CD4-positive, alpha-beta memory T cell (primary cell): ENCODE data around the gene RABEP2. TPM values are rescaled to one million over a fixed set of nuclear protein-coding genes. Genes with fewer than 3 reads are reported as not detected.
"Not testable (repeated sequence)": the region's sequence is repeated elsewhere in the genome, so short reads cannot be mapped to it uniquely, and the experiment has no call there.

Experiments used
- CTCF ChIA-PET: fragments of 350-600 bp; sonication (Branson Sonifier 250); formaldehyde crosslinking; loops from one replicate; lab custom pipeline; 2021; ENCODE audit warnings: inconsistent platforms; ENCODE audit not compliant: partially characterized antibody; lab: Charles Lee
- POLR2A ChIA-PET: fragments of 350-600 bp; sonication (Branson Sonifier 250); formaldehyde crosslinking; loops from one replicate; lab custom pipeline; 2021; ENCODE audit not compliant: partially characterized antibody; lab: Charles Lee
- DNase-seq, 5 donors: peaks; one replicate each; pipeline versions ENCODE4 v3.0.0 to v3.0.0-alpha.2; 2020 to 2022; ENCODE audit warnings: mixed read lengths in 1 of 5
- H3K27ac ChIP-seq: one replicate; pipeline ENCODE4 v1.7.0; 2013; ENCODE audit warnings: low read depth, low read length
- H3K27me3 ChIP-seq: 2 replicates; pipeline ENCODE4 v1.7.0; 2013; ENCODE audit warnings: mild to moderate bottlenecking, low read length, moderate library complexity; ENCODE audit not compliant: insufficient read depth
- H3K36me3 ChIP-seq: 2 replicates; pipeline ENCODE4 v1.7.0; 2013; ENCODE audit warnings: mild to moderate bottlenecking, low read length, moderate library complexity; ENCODE audit not compliant: insufficient read depth
- H3K4me1 ChIP-seq: 2 replicates; pipeline ENCODE4 v1.7.0; 2013; ENCODE audit warnings: mild to moderate bottlenecking, low read length, moderate library complexity; ENCODE audit not compliant: insufficient read depth
- H3K4me3 ChIP-seq, 2 donors: one replicate each; pipeline ENCODE4 v1.7.0; 2013; ENCODE audit warnings: low read length in 2 of 2, mild to moderate bottlenecking in 1 of 2
- H3K9me3 ChIP-seq, 2 donors: one replicate each; pipeline ENCODE4 v1.7.0; 2013; ENCODE audit warnings: low read length in 2 of 2, control low read depth in 1 of 2; ENCODE audit not compliant: control insufficient read depth in 1 of 2
- H3K27ac Mint-ChIP-seq, 7 donors: one replicate each; pipeline ENCODE4 v1.8.0; 2020 to 2021; ENCODE audit warnings: mixed read lengths in 7 of 7, mild to moderate bottlenecking in 6 of 7, inconsistent platforms in 3 of 7, moderate library complexity in 3 of 7
- H3K27me3 Mint-ChIP-seq, 2 donors: one replicate each; pipeline ENCODE4 v1.8.0; 2020 to 2021; ENCODE audit warnings: mixed read lengths in 2 of 2
- H3K36me3 Mint-ChIP-seq, 2 donors: one replicate each; pipeline ENCODE4 v1.8.0; 2020 to 2021; ENCODE audit warnings: mixed read lengths in 2 of 2, inconsistent platforms in 1 of 2, mild to moderate bottlenecking in 1 of 2
- H3K4me1 Mint-ChIP-seq, 4 donors: one replicate each; pipeline ENCODE4 v1.8.0; 2020 to 2021; ENCODE audit warnings: mixed read lengths in 4 of 4, mild to moderate bottlenecking in 1 of 4
- H3K4me3 Mint-ChIP-seq, 8 donors: one replicate each; pipeline ENCODE4 v1.8.0; 2020 to 2021; ENCODE audit warnings: mixed read lengths in 8 of 8, mild to moderate bottlenecking in 7 of 8, moderate library complexity in 6 of 8, inconsistent platforms in 3 of 8
- H3K9me3 Mint-ChIP-seq, 8 donors: one replicate each; pipeline ENCODE4 v1.8.0; 2020 to 2021; ENCODE audit warnings: mixed read lengths in 8 of 8, mild to moderate bottlenecking in 5 of 8, inconsistent platforms in 3 of 8, moderate library complexity in 1 of 8
- intact Hi-C: fragments of 100-400 bp; cut with micrococcal nuclease; formaldehyde crosslinking; loops from one replicate; pipeline ENCODE4 v1.15.1; 2023
- polyA plus RNA-seq, 2 donors: library from polyadenylated mRNA; unstranded; fragments of 300-500 nt; fragmentation: Illumina TruSeq; gene quantifications; one replicate each; pipeline ENCODE4 v1.2.3, GENCODE V29; 2021
- total RNA-seq, 2 experiments: library from RNA; stranded (reverse); gene quantifications; one replicate each; pipeline ENCODE4 v1.2.3, GENCODE V29; 2021

The RABEP2 gene
- total RNA-seq (10 to 100 TPM; 25.7 to 29.0 TPM), polyA plus RNA-seq (1 to 10 TPM; 3.1 to 5.1 TPM)

- Histone ChIP-seq H3K27me3 (no peaks in the 10 kb centered on the region), H3K9me3 (no peaks in the 10 kb centered on the region), H3K36me3 (peaks cover under 1% of the 10 kb centered on the region), H3K27ac (peak within 1 kb of the TSS; percentile 93), H3K4me1 (peaks cover 12% of the 10 kb centered on the region), H3K4me3 (peak within 1 kb of the TSS; percentile 66 to 95)
- H3K4me1 Mint-ChIP-seq: peaks cover 9 to 27% (median 15%) of the 10 kb centered on the region in 4 donors
- peaks cover 0 to 2% (median 0%) of the 10 kb centered on the region in 8 donors for H3K9me3 Mint-ChIP-seq
- H3K27ac Mint-ChIP-seq: peak within 1 kb of the TSS; percentile 96 to 100 (median 99)
- DNase-seq: peak; percentile 92 to 99 (median 94)
- intact Hi-C loops: loop anchor here (1.0 to 2.0 kb wide), 5 partner anchors 25 to 103 kb away; partner anchors contain the start of genes ATXN2L, NFATC2IP, SPNS1 and TUFM
- peaks cover 5 to 17% of the 10 kb centered on the region in 2 donors for H3K36me3 Mint-ChIP-seq
- ChIA-PET POLR2A (interaction anchor here (0.6 to 3.4 kb wide), 16 partner anchors 12 to 102 kb away, joined by 3 to 28 read pairs (median 6); partner anchors contain the start of genes ATXN2L, LAT, NFATC2IP and SH2B1), CTCF (interaction anchor here (3.8 kb wide), 1 partner anchor 20 kb away, joined by 20 read pairs; no protein-coding TSS in a partner anchor)
- H3K4me3 Mint-ChIP-seq: peak within 1 kb of the TSS; percentile 91 to 96 (median 94)
- H3K27me3 Mint-ChIP-seq: no peaks in the 10 kb centered on the region
These were observed at the start of gene RABEP2 for GRCh38 chr16:28924762-28925385. Gene RABEP2, minus strand, starts transcription at chr16:28925238. Its CDS starts 75 bp downstream, at chr16:28925163.

- ChIA-PET POLR2A (interaction anchor here (0.6 to 7.3 kb wide), 20 partner anchors 12 to 798 kb away, joined by 3 to 155 read pairs (median 4); partner anchors contain the start of genes ATXN2L, LAT, NFATC2IP and RABEP2), CTCF (interaction anchor here (0.9 to 2.6 kb wide), 16 partner anchors 8 to 140 kb away, joined by 3 to 23 read pairs (median 4); partner anchors contain the start of gene LAT)
- no peaks in the 10 kb centered on the region for H3K27me3 ChIP-seq
- DNase-seq: peak; percentile 84 to 90 (median 86)
- H3K27ac Mint-ChIP-seq: peak within 1 kb of the TSS; percentile 93 to 99 (median 97)
- H3K27me3 Mint-ChIP-seq: no peaks in the 10 kb centered on the region
- peak within 1 kb of the TSS; percentile 97 to 99 (median 98) for H3K4me3 Mint-ChIP-seq
- peaks cover 7% of the 10 kb centered on the region for H3K36me3 ChIP-seq
- no peaks in the 10 kb centered on the region for H3K9me3 Mint-ChIP-seq
- H3K4me3 ChIP-seq: peak within 1 kb of the TSS; percentile 65 to 91
- intact Hi-C loops: loop anchor here (1.0 to 2.0 kb wide), 5 partner anchors 11 to 150 kb away; partner anchors contain the start of genes LAT, NFATC2IP and RABEP2
- H3K4me1 Mint-ChIP-seq: peaks cover 29 to 45% (median 36%) of the 10 kb centered on the region in 4 donors
- peaks cover 12 to 24% of the 10 kb centered on the region in 2 donors for H3K36me3 Mint-ChIP-seq
- no peaks in the 10 kb centered on the region for H3K9me3 ChIP-seq
- H3K4me1 ChIP-seq: peaks cover 32% of the 10 kb centered on the region
- H3K27ac ChIP-seq: peak within 1 kb of the TSS; percentile 71
These were observed 49.6 kb upstream of the RABEP2 start, which contains the start of gene SPNS1 for GRCh38 chr16:28974437-28975157. Gene SPNS1, plus strand, starts transcription at chr16:28974778. Its CDS starts 374 bp downstream, at chr16:28975152.

DNA sequence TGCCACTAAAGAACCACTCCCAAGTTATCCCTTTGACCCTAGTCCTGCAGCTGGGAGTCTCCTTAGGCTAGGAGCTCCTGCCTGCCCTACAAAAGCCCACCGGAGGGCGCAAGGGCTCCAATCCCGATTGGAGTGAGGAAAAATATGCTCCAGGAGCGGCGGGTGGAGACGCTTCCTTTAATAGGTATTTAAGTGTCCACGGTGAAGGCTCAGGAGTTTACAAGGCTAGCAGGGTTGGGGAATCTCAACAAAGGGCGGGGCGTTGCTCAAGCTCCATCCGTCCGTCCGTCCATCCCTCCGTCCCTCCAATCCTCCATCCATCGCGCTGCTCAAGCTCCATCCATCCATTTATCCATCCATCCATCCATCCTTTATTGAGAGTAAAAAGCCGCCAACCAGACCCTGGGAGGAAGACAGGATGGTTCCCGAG lies 49.0 kb upstream of the RABEP2 start:
- peaks cover 29 to 45% (median 36%) of the 10 kb centered on the region in 4 donors for H3K4me1 Mint-ChIP-seq

DNA sequence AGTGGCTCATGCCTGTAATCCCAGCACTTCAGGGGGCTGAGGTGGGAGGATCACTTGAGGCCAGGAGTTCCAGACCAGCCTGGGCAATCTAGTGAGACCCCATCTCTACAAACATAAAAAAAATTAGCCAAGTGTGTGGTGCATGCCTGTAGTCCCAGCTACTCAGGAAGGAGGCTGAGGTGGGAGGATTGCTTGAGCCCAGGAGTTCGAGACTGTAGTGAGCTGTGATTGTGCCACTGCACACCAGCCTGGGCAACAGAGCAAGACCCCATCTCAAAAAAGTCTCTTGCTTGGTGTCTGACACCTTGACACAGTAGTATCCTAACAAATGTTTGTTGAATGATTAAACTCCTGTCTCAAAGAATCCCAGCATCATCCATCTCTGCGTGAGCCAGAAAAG lies 44.7 kb upstream of the RABEP2 start:
- Mint-ChIP-seq H3K4me1 (peaks cover 6 to 12% (median 9%) of the 10 kb centered on the region in 4 donors), H3K36me3 (peaks cover 6 to 21% of the 10 kb centered on the region in 2 donors), H3K27ac (peak overlapping the region in 4 of 7 donors; percentile 1 to 62 (median 26))
- DNase-seq, H3K4me3 ChIP-seq, POLR2A ChIA-PET, H3K9me3 ChIP-seq, H3K27ac ChIP-seq, H3K36me3 ChIP-seq, H3K4me3 Mint-ChIP-seq, H3K4me1 ChIP-seq, H3K9me3 Mint-ChIP-seq, intact Hi-C loops, H3K27me3 ChIP-seq, H3K27me3 Mint-ChIP-seq, CTCF ChIA-PET: not testable (repeated sequence)

More for the DNA sequence above, 49.0 kb upstream of the RABEP2 start:
- peak overlapping the region; percentile 65 to 91 for H3K4me3 ChIP-seq
- Mint-ChIP-seq H3K4me3 (peak overlapping the region; percentile 97 to 99 (median 98)), H3K27me3 (no peaks in the 10 kb centered on the region), H3K36me3 (peaks cover 12 to 24% of the 10 kb centered on the region in 2 donors), H3K27ac (peak overlapping the region; percentile 93 to 99 (median 97)), H3K9me3 (no peaks in the 10 kb centered on the region)
- peaks cover 32% of the 10 kb centered on the region for H3K4me1 ChIP-seq
- H3K27me3 ChIP-seq: no peaks in the 10 kb centered on the region
- intact Hi-C loops: loop anchor here (1.0 to 2.0 kb wide), 5 partner anchors 11 to 150 kb away; partner anchors contain the start of genes LAT, NFATC2IP and RABEP2
- peaks cover 2% of the 10 kb centered on the region for H3K36me3 ChIP-seq
- peak overlapping the region; percentile 71 for H3K27ac ChIP-seq
- H3K9me3 ChIP-seq: no peaks in the 10 kb centered on the region
- POLR2A ChIA-PET: interaction anchor here (0.6 to 7.3 kb wide), 20 partner anchors 12 to 797 kb away, joined by 3 to 155 read pairs (median 4); partner anchors contain the start of genes ATXN2L, LAT, NFATC2IP and RABEP2
- CTCF ChIA-PET: interaction anchor here (0.8 to 2.6 kb wide), 19 partner anchors 9 to 141 kb away, joined by 3 to 23 read pairs (median 4); partner anchors contain the start of gene LAT
- DNase-seq: no peak

GRCh38 chr16:28967156-28967555 lies 42.1 kb upstream of the RABEP2 start:
- Mint-ChIP-seq H3K9me3 (no peaks in the 10 kb centered on the region), H3K27me3 (no peaks in the 10 kb centered on the region), H3K36me3 (peaks cover 13 to 38% of the 10 kb centered on the region in 2 donors), H3K27ac (peak overlapping the region in 2 of 7 donors; percentile 42 to 61), H3K4me3 (no peak overlapping the region), H3K4me1 (no peaks in the 10 kb centered on the region)
- Histone ChIP-seq H3K27ac (no peak overlapping the region), H3K27me3 (no peaks in the 10 kb centered on the region), H3K36me3 (peaks cover 30% of the 10 kb centered on the region), H3K4me1 (no peaks in the 10 kb centered on the region), H3K4me3 (no peak overlapping the region), H3K9me3 (no peaks in the 10 kb centered on the region)
- POLR2A ChIA-PET: interaction anchor here (1.4 kb wide), 1 partner anchor 10 kb away, joined by 5 read pairs; no protein-coding TSS in a partner anchor
- DNase-seq: no peak
- CTCF ChIA-PET: interaction anchor here (1.1 to 4.2 kb wide), 2 partner anchors 11 to 93 kb away, joined by 5 to 29 read pairs; no protein-coding TSS in a partner anchor
- intact Hi-C loops: no loop called here

- DNase-seq: no peak
- Histone ChIP-seq H3K4me1 (no peaks in the 10 kb centered on the region), H3K27ac (no peak overlapping the region), H3K9me3 (no peaks in the 10 kb centered on the region), H3K27me3 (no peaks in the 10 kb centered on the region), H3K4me3 (no peak overlapping the region), H3K36me3 (peaks cover 41% of the 10 kb centered on the region)
- ChIA-PET CTCF (interaction anchor here (1.2 kb wide), 1 partner anchor 13 kb away, joined by 5 read pairs; no protein-coding TSS in a partner anchor), POLR2A (no interaction called here)
- H3K4me3 Mint-ChIP-seq: no peak overlapping the region
- peaks cover 24 to 58% of the 10 kb centered on the region in 2 donors for H3K36me3 Mint-ChIP-seq
- H3K27ac Mint-ChIP-seq: no peak overlapping the region
- H3K9me3 Mint-ChIP-seq: no peaks in the 10 kb centered on the region
- peaks cover 0 to 5% (median under 1%) of the 10 kb centered on the region in 4 donors for H3K4me1 Mint-ChIP-seq
- no peaks in the 10 kb centered on the region for H3K27me3 Mint-ChIP-seq
- intact Hi-C loops: no loop called here
These were observed 39.5 kb upstream of the RABEP2 start for GRCh38 chr16:28964496-28964895.
